ENCODE measurements around the gene UBE2R2. TPM values are rescaled to one million over a fixed set of nuclear protein-coding genes. Genes with fewer than 3 reads are reported as not detected.
A peak's percentile ranks its signal among the peaks of the same experiment; 100 is the strongest.
"Not testable (repeated sequence)": the region's sequence is repeated elsewhere in the genome, so short reads cannot be mapped to it uniquely, and the experiment has no call there.

The UBE2R2 gene
- total and polyA plus RNA-seq, 4 experiments from 2014 or later, result 10.8 to 31.4 (median 24.2) TPM

- POLR2A ChIA-PET (ENCODE audit: partially characterized antibody), result interaction anchor here (1.0 to 2.2 kb wide), 2 partner anchors 36 to 38 kb away, joined by 7 to 10 read pairs; partner anchors contain the start of gene UBE2R2
- peaks cover 0 to 6% of the 10 kb centered on the region in 2 donors for H3K36me3 Mint-ChIP-seq
- H3K27me3 Mint-ChIP-seq, result no peaks in the 10 kb centered on the region
- peak overlapping the region in 3 of 7 donors; percentile 46 to 75 (median 67) for H3K27ac Mint-ChIP-seq
- CTCF ChIA-PET (ENCODE audit: partially characterized antibody), result interaction anchor here (0.8 to 17.4 kb wide), 8 partner anchors 8 to 40 kb away, joined by 3 to 318 read pairs (median 4); partner anchors contain the start of gene UBE2R2
- H3K4me3 Mint-ChIP-seq, result no peak overlapping the region
- Histone ChIP-seq H3K4me3 (ENCODE audit: low read length in 2 of 2) (no peak overlapping the region), H3K27ac (ENCODE audit: low read depth, low read length) (no peak overlapping the region), H3K4me1 (ENCODE audit: insufficient read depth, low read length) (peaks cover 37% of the 10 kb centered on the region), H3K36me3 (ENCODE audit: insufficient read depth, low read length) (no peaks in the 10 kb centered on the region), H3K9me3 (ENCODE audit: control insufficient read depth in 1 of 2, low read length in 2 of 2) (no peaks in the 10 kb centered on the region), H3K27me3 (ENCODE audit: insufficient read depth, low read length) (no peaks in the 10 kb centered on the region)
- peak; percentile 46 to 54 (median 51) for DNase-seq
- peaks cover 23 to 58% (median 41%) of the 10 kb centered on the region in 4 donors for H3K4me1 Mint-ChIP-seq
- no peaks in the 10 kb centered on the region for H3K9me3 Mint-ChIP-seq
- intact Hi-C loops (cut with micrococcal nuclease), result loop anchor here (1.0 kb wide), 2 partner anchors 39 to 228 kb away; no protein-coding TSS in a partner anchor
These were observed 35.4 kb downstream of the UBE2R2 start for GRCh38 chr9:33852216-33852826.

GRCh38 chr9:33856247-33856646, 39.3 kb downstream of the UBE2R2 start:
- Mint-ChIP-seq H3K27me3 (no peaks in the 10 kb centered on the region), H3K4me1 (peaks cover 19 to 46% (median 35%) of the 10 kb centered on the region in 4 donors), H3K9me3 (no peaks in the 10 kb centered on the region), H3K36me3 (peaks cover 5 to 6% of the 10 kb centered on the region in 2 donors), H3K4me3 (no peak overlapping the region), H3K27ac (peak overlapping the region in 1 of 7 donors; percentile 67)
- Histone ChIP-seq H3K4me1 (ENCODE audit: insufficient read depth, low read length) (peaks cover 11% of the 10 kb centered on the region), H3K27me3 (ENCODE audit: insufficient read depth, low read length) (no peaks in the 10 kb centered on the region), H3K4me3 (ENCODE audit: low read length in 2 of 2) (no peak overlapping the region), H3K9me3 (ENCODE audit: control insufficient read depth in 1 of 2, low read length in 2 of 2) (no peaks in the 10 kb centered on the region), H3K36me3 (ENCODE audit: insufficient read depth, low read length) (no peaks in the 10 kb centered on the region), H3K27ac (ENCODE audit: low read depth, low read length) (no peak overlapping the region)
- CTCF ChIA-PET (ENCODE audit: partially characterized antibody), result interaction anchor here (0.6 to 17.4 kb wide), 2 partner anchors 44 to 309 kb away, joined by 4 to 318 read pairs; partner anchors contain the start of gene UBE2R2
- intact Hi-C loops (cut with micrococcal nuclease), result no loop called here
- POLR2A ChIA-PET (ENCODE audit: partially characterized antibody), result interaction anchor here (0.8 to 2.7 kb wide), 2 partner anchors 39 to 40 kb away, joined by 3 to 7 read pairs; partner anchors contain the start of gene UBE2R2
- DNase-seq, result no peak

GRCh38 chr9:33858423-33858822, 41.5 kb downstream of the UBE2R2 start:
- Mint-ChIP-seq H3K27ac (peak overlapping the region in 1 of 7 donors; percentile 35), H3K27me3 (no peaks in the 10 kb centered on the region), H3K4me1 (peaks cover 21 to 37% (median 32%) of the 10 kb centered on the region in 4 donors), H3K4me3 (no peak overlapping the region), H3K9me3 (no peaks in the 10 kb centered on the region), H3K36me3 (peaks cover 5 to 6% of the 10 kb centered on the region in 2 donors)
- Histone ChIP-seq H3K27me3 (ENCODE audit: insufficient read depth, low read length) (no peaks in the 10 kb centered on the region), H3K36me3 (ENCODE audit: insufficient read depth, low read length) (no peaks in the 10 kb centered on the region), H3K4me3 (ENCODE audit: low read length in 2 of 2) (no peak overlapping the region), H3K9me3 (ENCODE audit: control insufficient read depth in 1 of 2, low read length in 2 of 2) (no peaks in the 10 kb centered on the region), H3K27ac (ENCODE audit: low read depth, low read length) (no peak overlapping the region), H3K4me1 (ENCODE audit: insufficient read depth, low read length) (peaks cover 10% of the 10 kb centered on the region)
- no peak for DNase-seq
- intact Hi-C loops (cut with micrococcal nuclease), result no loop called here
- ChIA-PET CTCF (ENCODE audit: partially characterized antibody) (interaction anchor here (0.7 to 17.4 kb wide), 2 partner anchors 15 to 46 kb away, joined by 3 to 318 read pairs; partner anchors contain the start of gene UBE2R2), POLR2A (ENCODE audit: partially characterized antibody) (interaction anchor here (1.5 kb wide), 1 partner anchor 42 kb away, joined by 4 read pairs; no protein-coding TSS in a partner anchor)

DNA sequence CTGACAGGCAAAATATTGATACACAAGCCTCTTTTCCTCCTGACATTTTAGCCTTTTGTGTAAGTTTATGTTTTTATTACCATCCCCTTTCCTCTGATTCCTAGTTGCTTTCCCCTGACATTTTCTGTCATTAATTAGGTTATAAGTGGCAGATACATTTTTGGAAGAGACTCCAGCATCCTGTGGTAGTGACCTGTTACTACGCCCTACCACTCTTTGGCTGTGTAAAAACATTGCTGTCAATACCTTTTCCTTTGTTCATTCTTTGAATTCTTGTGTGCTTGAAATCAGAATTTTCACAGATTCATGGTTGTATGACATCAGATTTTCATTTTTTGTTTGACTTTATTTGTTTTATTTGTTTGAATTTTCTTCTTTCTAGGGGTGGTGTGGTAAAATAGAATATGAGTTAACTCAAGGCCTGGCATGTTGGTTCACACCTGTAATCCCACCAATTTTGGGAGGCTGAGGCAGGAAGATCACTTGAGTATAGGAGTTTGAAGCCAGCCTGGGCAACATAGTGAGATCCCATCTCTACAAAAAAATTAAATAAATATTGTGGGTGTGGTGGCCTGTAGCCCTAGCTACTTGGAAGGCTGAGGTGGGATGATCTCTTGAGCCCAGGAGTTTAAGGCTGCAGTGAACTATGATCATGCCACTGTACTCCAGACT, 43.4 kb downstream of the UBE2R2 start:
- H3K36me3 ChIP-seq (ENCODE audit: insufficient read depth, low read length), result peaks cover 4% of the 10 kb centered on the region
- Mint-ChIP-seq H3K27me3 (no peaks in the 10 kb centered on the region), H3K4me3 (no peak overlapping the region), H3K27ac (peak overlapping the region in 4 of 7 donors; percentile 9 to 89 (median 64)), H3K36me3 (peaks cover 4 to 5% of the 10 kb centered on the region in 2 donors), H3K4me1 (peaks cover 19 to 33% (median 27%) of the 10 kb centered on the region in 4 donors), H3K9me3 (no peaks in the 10 kb centered on the region)
- DNase-seq, result no peak
- POLR2A ChIA-PET (ENCODE audit: partially characterized antibody), result no interaction called here
- intact Hi-C loops (cut with micrococcal nuclease), result no loop called here
- no peak overlapping the region for H3K4me3 ChIP-seq (ENCODE audit: low read length in 2 of 2)
- no peaks in the 10 kb centered on the region for H3K9me3 ChIP-seq (ENCODE audit: control insufficient read depth in 1 of 2, low read length in 2 of 2)
- peaks cover 10% of the 10 kb centered on the region for H3K4me1 ChIP-seq (ENCODE audit: insufficient read depth, low read length)
- H3K27me3 ChIP-seq (ENCODE audit: insufficient read depth, low read length), result no peaks in the 10 kb centered on the region
- CTCF ChIA-PET (ENCODE audit: partially characterized antibody), result no interaction called here
- H3K27ac ChIP-seq (ENCODE audit: low read depth, low read length), result no peak overlapping the region

DNA sequence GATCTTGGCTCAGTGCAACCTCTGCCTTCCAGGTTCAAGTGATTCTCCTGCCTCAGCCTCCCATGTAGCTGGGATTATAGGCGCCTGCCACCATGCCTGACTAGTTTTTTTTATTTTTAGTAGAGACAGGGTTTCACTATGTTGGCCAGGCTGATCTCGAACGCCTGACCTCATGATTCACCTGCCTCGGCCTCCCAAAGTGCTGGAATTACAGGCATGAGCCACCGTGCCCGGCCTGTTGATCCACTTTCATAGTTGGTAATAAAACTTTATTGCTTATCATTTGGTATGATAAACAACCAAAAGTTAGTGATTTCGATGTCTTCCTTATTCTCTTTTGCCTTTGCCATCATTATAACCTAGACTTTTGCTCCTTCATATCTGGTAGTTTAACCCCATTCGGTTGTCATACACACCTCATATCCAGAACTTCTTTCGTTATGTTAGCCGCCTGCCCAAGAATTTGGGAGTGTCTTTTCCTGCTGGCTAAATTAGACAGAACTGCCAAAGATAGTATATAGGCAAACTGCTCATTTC, 45.0 kb downstream of the UBE2R2 start:
- H3K27ac ChIP-seq (ENCODE audit: low read depth, low read length), result no peak overlapping the region
- Mint-ChIP-seq H3K27me3 (no peaks in the 10 kb centered on the region), H3K27ac (peak overlapping the region in 3 of 7 donors; percentile 22 to 67 (median 47)), H3K36me3 (peaks cover 3 to 9% of the 10 kb centered on the region in 2 donors), H3K9me3 (no peaks in the 10 kb centered on the region), H3K4me3 (no peak overlapping the region), H3K4me1 (peaks cover 16 to 26% (median 20%) of the 10 kb centered on the region in 4 donors)
- intact Hi-C loops (cut with micrococcal nuclease), result no loop called here
- H3K9me3 ChIP-seq (ENCODE audit: control insufficient read depth in 1 of 2, low read length in 2 of 2), result no peaks in the 10 kb centered on the region
- H3K4me1 ChIP-seq (ENCODE audit: insufficient read depth, low read length), result peaks cover 9% of the 10 kb centered on the region
- peaks cover 4% of the 10 kb centered on the region for H3K36me3 ChIP-seq (ENCODE audit: insufficient read depth, low read length)
- ChIA-PET POLR2A (ENCODE audit: partially characterized antibody) (no interaction called here), CTCF (ENCODE audit: partially characterized antibody) (interaction anchor here (0.5 kb wide), 1 partner anchor 17 kb away, joined by 3 read pairs; no protein-coding TSS in a partner anchor)
- H3K4me3 ChIP-seq (ENCODE audit: low read length in 2 of 2), result no peak overlapping the region
- H3K27me3 ChIP-seq (ENCODE audit: insufficient read depth, low read length), result no peaks in the 10 kb centered on the region
- no peak for DNase-seq

GRCh38 chr9:33863027-33863426, 46.1 kb downstream of the UBE2R2 start:
- H3K27ac Mint-ChIP-seq; H3K27me3 ChIP-seq (ENCODE audit: insufficient read depth, low read length); H3K36me3 ChIP-seq (ENCODE audit: insufficient read depth, low read length); DNase-seq; H3K27me3 Mint-ChIP-seq; H3K4me3 Mint-ChIP-seq; H3K4me3 ChIP-seq (ENCODE audit: low read length in 2 of 2); H3K9me3 Mint-ChIP-seq; CTCF ChIA-PET (ENCODE audit: partially characterized antibody); H3K9me3 ChIP-seq (ENCODE audit: control insufficient read depth in 1 of 2, low read length in 2 of 2); H3K27ac ChIP-seq (ENCODE audit: low read depth, low read length); intact Hi-C loops (cut with micrococcal nuclease); POLR2A ChIA-PET (ENCODE audit: partially characterized antibody): not testable (repeated sequence)
- H3K4me1 Mint-ChIP-seq, result peaks cover 15 to 32% (median 24%) of the 10 kb centered on the region in 4 donors
- H3K4me1 ChIP-seq (ENCODE audit: insufficient read depth, low read length), result peaks cover 11% of the 10 kb centered on the region
- H3K36me3 Mint-ChIP-seq, result peaks cover 3 to 13% of the 10 kb centered on the region in 2 donors
